GM19372 (cell line): ENCODE measurements around the gene ERMARD.
A peak's percentile ranks its signal among the peaks of the same experiment; 100 is the strongest.

Experiments
- ATAC-seq: cut with Tn5 transposase; IDR thresholded peaks from one replicate; pipeline ENCODE4 v1.9.1; 2021; ENCODE audit warnings: mild to moderate bottlenecking, low read depth, moderate library complexity; ENCODE audit not compliant: unreplicated experiment

ERMARD gene

GRCh38 chr6:169780571-169781091 lies 29.2 kb downstream of the ERMARD start:
- ATAC-seq: no peak

GRCh38 chr6:169782966-169783365 lies 31.5 kb downstream of the ERMARD start:
- no peak for ATAC-seq

- no peak for ATAC-seq
Measured at GRCh38 chr6:169783401-169783800, 32.0 kb downstream of the ERMARD start.

- no peak for ATAC-seq
Measured at GRCh38 chr6:169783971-169784820, 32.8 kb downstream of the ERMARD start.

- no peak for ATAC-seq
Measured at GRCh38 chr6:169784821-169785340, 33.5 kb downstream of the ERMARD start.

GRCh38 chr6:169785566-169785965 lies 34.1 kb downstream of the ERMARD start:
- ATAC-seq: no peak

GRCh38 chr6:169786349-169786748 lies 34.9 kb downstream of the ERMARD start:
- no peak for ATAC-seq

GRCh38 chr6:169787797-169788196 lies 36.4 kb downstream of the ERMARD start:
- no peak for ATAC-seq

GRCh38 chr6:169788809-169789145 lies 37.4 kb downstream of the ERMARD start:
- no peak for ATAC-seq

GRCh38 chr6:169789146-169789943 lies 37.9 kb downstream of the ERMARD start:
- no peak for ATAC-seq

GRCh38 chr6:169789944-169790927 lies 38.8 kb downstream of the ERMARD start:
- peak; percentile 92 for ATAC-seq

- ATAC-seq: no peak
Measured at GRCh38 chr6:169791721-169792131, 40.3 kb downstream of the ERMARD start.

GRCh38 chr6:169792306-169793015 lies 41.0 kb downstream of the ERMARD start:
- no peak for ATAC-seq

- no peak for ATAC-seq
Measured at GRCh38 chr6:169793408-169793807, 42.0 kb downstream of the ERMARD start.

GRCh38 chr6:169794317-169795055 lies 43.1 kb downstream of the ERMARD start:
- ATAC-seq: no peak

GRCh38 chr6:169795196-169795595 lies 43.8 kb downstream of the ERMARD start:
- ATAC-seq: no peak

- no peak for ATAC-seq
Measured at GRCh38 chr6:169798764-169799473, 47.5 kb downstream of the ERMARD start.

- ATAC-seq: no peak
Measured at GRCh38 chr6:169799474-169799926, 48.1 kb downstream of the ERMARD start.
